Nephron progenitor cell (in vitro differentiated cells): Measurements from ENCODE around the gene PDILT.
"Not testable (repeated sequence)": the region's sequence is repeated elsewhere in the genome, so short reads cannot be mapped to it uniquely, and the experiment has no call there.

Experiments used
- DNase-seq: peaks from one replicate; pipeline ENCODE4 v3.0.0; 2021
- H3K27ac Mint-ChIP-seq: 2 replicates; pipeline ENCODE4 v1.8.0; 2021; ENCODE audit warnings: mild to moderate bottlenecking, moderate library complexity, mixed read lengths
- H3K27me3 Mint-ChIP-seq: 2 replicates; pipeline ENCODE4 v1.8.0; 2021; ENCODE audit warnings: mild to moderate bottlenecking, low read depth, mixed read lengths; ENCODE audit not compliant: poor library complexity
- H3K36me3 Mint-ChIP-seq: 2 replicates; pipeline ENCODE4 v1.8.0; 2021; ENCODE audit warnings: low read depth, mixed read lengths
- H3K4me1 Mint-ChIP-seq: 2 replicates; pipeline ENCODE4 v1.8.0; 2021; ENCODE audit warnings: mixed read lengths
- H3K4me3 Mint-ChIP-seq: 2 replicates; pipeline ENCODE4 v1.8.0; 2021; ENCODE audit warnings: mild to moderate bottlenecking, moderate library complexity, mixed read lengths
- H3K9me3 Mint-ChIP-seq: 2 replicates; pipeline ENCODE4 v1.8.0; 2021; ENCODE audit warnings: mild to moderate bottlenecking, moderate library complexity, mixed read lengths
- TF ChIP-seq, protein P1 (sequence below): fragments of 200-600 bp; sonication (generic); IDR thresholded peaks from 2 replicates; pipeline ENCODE4 v1.5.0; 2021; ENCODE audit warnings: antibody characterized with exemption

Gene PDILT, protein sequence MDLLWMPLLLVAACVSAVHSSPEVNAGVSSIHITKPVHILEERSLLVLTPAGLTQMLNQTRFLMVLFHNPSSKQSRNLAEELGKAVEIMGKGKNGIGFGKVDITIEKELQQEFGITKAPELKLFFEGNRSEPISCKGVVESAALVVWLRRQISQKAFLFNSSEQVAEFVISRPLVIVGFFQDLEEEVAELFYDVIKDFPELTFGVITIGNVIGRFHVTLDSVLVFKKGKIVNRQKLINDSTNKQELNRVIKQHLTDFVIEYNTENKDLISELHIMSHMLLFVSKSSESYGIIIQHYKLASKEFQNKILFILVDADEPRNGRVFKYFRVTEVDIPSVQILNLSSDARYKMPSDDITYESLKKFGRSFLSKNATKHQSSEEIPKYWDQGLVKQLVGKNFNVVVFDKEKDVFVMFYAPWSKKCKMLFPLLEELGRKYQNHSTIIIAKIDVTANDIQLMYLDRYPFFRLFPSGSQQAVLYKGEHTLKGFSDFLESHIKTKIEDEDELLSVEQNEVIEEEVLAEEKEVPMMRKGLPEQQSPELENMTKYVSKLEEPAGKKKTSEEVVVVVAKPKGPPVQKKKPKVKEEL

DNA sequence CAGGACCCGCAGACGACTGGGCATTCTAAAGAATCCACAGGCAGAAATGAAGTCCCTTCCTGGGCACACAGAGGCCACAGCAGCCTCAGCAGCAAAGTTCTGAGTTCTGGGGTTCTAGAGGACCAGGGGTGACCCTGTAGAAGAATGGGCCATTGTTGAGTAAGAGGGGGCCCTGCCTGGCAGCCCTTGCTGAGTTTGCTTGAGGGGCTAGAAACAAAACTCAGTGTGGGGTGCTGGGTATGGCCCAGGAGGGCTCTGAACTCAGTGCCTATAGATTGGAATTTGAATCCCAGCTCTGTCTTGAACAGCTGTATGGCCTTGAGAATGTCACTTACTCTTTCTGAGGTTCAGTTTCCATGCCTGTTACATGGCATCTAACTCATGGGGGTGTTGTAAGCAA is at the start of gene PDILT:
Gene PDILT (minus strand): TSS at position 101 of the 400 bp plus-strand sequence. CDS start 5,437 bp downstream, outside the sequence.
- peak within 1 kb of the TSS; percentile 50 for H3K27ac Mint-ChIP-seq
- DNase-seq: no peak
- peaks cover 17% of the 10 kb centered on the region for H3K4me1 Mint-ChIP-seq
- TF ChIP-seq, protein P1, sequence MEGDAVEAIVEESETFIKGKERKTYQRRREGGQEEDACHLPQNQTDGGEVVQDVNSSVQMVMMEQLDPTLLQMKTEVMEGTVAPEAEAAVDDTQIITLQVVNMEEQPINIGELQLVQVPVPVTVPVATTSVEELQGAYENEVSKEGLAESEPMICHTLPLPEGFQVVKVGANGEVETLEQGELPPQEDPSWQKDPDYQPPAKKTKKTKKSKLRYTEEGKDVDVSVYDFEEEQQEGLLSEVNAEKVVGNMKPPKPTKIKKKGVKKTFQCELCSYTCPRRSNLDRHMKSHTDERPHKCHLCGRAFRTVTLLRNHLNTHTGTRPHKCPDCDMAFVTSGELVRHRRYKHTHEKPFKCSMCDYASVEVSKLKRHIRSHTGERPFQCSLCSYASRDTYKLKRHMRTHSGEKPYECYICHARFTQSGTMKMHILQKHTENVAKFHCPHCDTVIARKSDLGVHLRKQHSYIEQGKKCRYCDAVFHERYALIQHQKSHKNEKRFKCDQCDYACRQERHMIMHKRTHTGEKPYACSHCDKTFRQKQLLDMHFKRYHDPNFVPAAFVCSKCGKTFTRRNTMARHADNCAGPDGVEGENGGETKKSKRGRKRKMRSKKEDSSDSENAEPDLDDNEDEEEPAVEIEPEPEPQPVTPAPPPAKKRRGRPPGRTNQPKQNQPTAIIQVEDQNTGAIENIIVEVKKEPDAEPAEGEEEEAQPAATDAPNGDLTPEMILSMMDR: no peak
- peaks cover 4% of the 10 kb centered on the region for H3K27me3 Mint-ChIP-seq
- H3K4me3 Mint-ChIP-seq: no peak within 1 kb of the TSS
- no peaks in the 10 kb centered on the region for H3K36me3 Mint-ChIP-seq
- H3K9me3 Mint-ChIP-seq: no peaks in the 10 kb centered on the region

DNA sequence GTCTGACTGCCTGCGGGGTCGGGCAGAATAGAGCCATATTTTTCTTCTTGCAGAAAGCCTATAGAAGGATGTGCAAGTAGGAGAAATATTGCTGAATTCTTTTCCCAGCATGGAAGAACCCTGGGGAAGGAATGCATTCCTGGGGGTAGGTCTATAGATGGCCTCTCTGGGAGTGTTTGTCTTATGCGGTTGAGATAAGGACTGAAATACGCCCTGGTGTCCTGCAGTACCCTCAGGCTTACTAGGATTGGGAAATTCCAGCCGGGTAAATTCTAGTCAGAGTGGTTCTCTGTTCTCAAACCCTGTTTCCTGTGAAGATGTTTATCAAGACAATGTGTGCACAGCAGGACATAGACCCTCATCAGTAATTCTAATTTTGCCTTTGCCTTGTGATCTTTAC is 49.1 kb upstream of the PDILT start:
- H3K36me3 Mint-ChIP-seq, H3K4me3 Mint-ChIP-seq, H3K27ac Mint-ChIP-seq, H3K27me3 Mint-ChIP-seq, H3K9me3 Mint-ChIP-seq, H3K4me1 Mint-ChIP-seq, DNase-seq: not testable (repeated sequence)

DNA sequence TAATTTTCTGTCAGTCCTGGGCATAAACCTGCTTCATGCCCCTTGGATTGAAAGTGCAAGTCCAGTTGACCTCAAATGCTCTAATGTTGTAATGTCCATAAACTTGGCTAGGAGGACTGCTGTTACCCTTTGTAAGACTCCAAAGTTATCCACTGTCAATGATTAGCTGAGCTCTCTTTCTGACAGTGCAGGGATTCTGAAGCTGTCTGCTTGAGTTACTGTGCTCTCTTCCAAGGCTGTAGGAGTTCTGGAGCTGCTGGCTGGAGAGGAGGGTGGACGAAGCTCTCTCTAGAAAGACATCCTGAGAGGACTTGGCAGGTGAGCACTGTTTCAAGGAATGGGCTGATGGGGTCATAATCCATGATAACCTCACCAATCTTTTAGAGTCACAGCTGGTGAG is 46.8 kb upstream of the PDILT start, which contains the start of gene ACSM2A:
Gene ACSM2A (plus strand): TSS at position 158 of the 400 bp plus-strand sequence. CDS start 8,594 bp downstream, outside the sequence.
- not testable (repeated sequence) for H3K27me3 Mint-ChIP-seq, H3K9me3 Mint-ChIP-seq, H3K4me3 Mint-ChIP-seq, H3K4me1 Mint-ChIP-seq, H3K27ac Mint-ChIP-seq, H3K36me3 Mint-ChIP-seq, DNase-seq

DNA sequence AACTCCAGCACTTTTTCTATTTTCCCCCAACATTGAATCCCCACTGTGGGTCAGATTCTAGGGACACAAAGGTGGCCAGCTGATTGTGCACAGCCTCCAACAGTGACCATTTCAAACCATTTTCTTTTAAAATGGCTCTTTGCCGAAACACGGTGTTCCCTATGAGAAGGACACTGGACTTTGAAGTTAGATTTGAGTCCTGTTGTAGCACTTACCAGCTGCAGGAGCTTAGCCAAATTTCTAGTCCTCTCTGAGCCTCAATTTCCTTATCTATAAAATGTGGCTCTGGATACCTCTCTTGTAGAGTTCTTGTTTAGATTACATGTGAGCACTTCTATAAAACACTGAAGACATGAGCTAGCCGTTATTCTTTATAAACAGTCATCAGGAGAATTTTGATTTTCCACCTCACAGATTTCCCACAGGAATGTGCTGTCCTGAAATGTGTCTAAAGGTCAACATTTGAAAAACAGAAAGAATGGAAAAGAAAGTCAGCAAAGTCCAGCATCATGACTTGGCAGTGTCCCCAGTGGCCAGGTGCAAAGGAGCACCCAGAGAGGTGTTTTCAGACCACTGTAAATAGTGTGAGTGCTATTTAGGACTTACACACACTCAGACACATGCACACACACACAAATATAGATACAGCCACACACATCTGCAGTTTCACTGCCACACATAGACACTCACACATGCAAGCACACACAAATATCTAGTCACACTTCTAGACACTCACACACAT is 42.3 kb upstream of the PDILT start:
- not testable (repeated sequence) for H3K9me3 Mint-ChIP-seq, H3K36me3 Mint-ChIP-seq, H3K4me3 Mint-ChIP-seq, DNase-seq, H3K27ac Mint-ChIP-seq, H3K27me3 Mint-ChIP-seq, H3K4me1 Mint-ChIP-seq

DNA sequence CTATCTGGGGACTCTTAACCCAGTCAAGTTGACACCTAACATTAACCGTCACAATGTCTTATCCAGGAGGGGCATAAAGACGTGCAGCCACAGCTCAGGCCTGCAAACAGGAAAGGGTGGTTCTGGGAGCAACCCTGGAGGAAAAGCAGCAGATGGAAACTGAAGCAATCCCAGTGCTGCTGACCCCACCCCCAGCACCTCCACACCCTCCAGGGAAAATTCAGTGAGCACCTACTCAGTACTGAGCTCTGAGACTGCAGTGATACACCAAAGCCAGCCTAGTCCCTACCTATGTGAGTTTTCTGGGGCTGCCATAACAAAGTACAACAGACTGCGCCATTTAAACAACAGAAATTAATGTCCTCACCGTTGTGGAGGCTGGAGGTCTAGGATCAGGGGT is 37.3 kb upstream of the PDILT start:
- not testable (repeated sequence) for H3K36me3 Mint-ChIP-seq, H3K27me3 Mint-ChIP-seq, H3K9me3 Mint-ChIP-seq, DNase-seq, H3K27ac Mint-ChIP-seq, H3K4me1 Mint-ChIP-seq, H3K4me3 Mint-ChIP-seq

DNA sequence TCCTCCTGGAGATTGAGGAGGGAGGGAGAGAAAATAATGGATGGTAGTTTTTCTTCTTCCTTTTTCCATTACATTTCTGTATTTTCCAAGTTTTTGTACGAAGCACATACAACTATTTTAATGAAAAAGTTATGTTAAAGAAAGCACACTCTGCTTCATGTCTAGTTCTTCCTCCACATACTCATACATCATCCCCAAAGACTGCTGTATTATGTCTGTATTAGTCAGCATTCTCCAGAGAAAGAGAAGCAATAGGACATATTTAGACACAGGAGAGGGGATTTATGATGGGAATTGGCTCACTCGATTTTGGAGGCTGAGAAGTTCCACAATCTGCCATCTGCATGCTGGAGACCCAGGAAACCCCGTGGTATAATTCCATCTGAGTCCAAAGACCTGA is 36.7 kb upstream of the PDILT start:
- TF ChIP-seq, protein P1: no peak
- Mint-ChIP-seq H3K4me3 (no peak overlapping the region), H3K27ac (no peak overlapping the region), H3K36me3 (no peaks in the 10 kb centered on the region), H3K27me3 (no peaks in the 10 kb centered on the region), H3K4me1 (no peaks in the 10 kb centered on the region), H3K9me3 (no peaks in the 10 kb centered on the region)
- no peak for DNase-seq

DNA sequence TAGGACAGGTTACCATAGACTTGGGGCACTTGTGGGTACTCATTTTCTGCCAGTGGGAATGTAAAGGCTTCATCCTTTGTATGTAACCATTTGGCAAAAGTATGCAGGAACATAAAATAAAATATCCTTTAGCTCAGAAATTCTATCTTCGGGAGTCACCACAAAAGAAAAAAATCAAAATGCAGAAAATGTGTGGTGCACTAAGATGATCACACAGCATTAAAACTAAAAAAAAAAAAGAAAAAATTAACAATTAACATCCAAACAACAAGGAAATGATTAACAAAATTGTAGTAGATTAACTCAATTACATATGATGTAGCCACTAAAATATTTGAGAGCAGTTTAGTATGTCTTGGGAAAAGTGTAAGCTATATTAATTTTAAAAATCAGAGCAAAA is 36.2 kb upstream of the PDILT start:
- not testable (repeated sequence) for H3K4me1 Mint-ChIP-seq, H3K27ac Mint-ChIP-seq, H3K9me3 Mint-ChIP-seq, H3K27me3 Mint-ChIP-seq, H3K36me3 Mint-ChIP-seq, H3K4me3 Mint-ChIP-seq, DNase-seq

DNA sequence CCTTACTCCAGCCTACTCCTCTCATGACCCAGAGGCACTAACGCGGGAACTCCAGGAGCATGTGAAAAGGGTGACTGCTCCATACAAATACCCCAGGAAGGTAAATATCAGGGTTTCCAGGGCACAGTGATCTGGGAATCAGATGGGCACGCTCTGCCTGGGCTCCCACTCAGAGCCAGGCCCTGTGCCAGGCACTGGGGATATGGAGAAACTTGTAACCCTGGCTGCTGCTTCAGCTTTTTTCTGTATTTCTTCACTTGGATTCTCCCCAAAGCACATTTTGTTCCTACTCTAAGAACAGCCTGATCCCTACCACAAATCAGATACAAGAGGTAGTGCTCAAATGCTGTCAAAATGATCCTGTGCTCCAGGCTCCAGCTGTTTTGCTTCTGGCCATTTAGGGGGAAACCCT is 35.3 kb upstream of the PDILT start:
- H3K9me3 Mint-ChIP-seq: not testable (repeated sequence)

DNA sequence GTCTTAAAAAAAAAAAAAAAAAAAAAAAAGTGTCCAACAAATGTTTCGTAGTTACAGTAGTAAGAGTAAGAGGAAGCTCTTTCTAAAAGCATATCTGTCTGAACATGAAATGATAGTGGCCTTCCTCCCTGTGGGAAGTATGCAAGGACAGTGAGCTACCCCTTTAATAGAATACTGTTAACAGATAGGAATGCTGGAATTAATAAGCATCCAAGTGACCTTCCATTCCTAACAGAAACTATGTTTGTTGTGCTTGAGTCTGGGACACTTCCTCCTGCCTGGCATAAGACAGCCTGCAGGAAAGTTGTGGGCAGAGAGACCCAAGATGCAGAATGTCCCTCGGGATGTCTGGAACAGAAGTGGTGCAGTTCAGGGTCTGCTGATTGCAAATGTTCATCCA is 34.4 kb upstream of the PDILT start:
- DNase-seq, H3K27ac Mint-ChIP-seq, H3K36me3 Mint-ChIP-seq, H3K9me3 Mint-ChIP-seq, H3K4me3 Mint-ChIP-seq, H3K4me1 Mint-ChIP-seq: not testable (repeated sequence)
- peaks cover 10% of the 10 kb centered on the region for H3K27me3 Mint-ChIP-seq

More for the DNA sequence above, 35.3 kb upstream of the PDILT start:
- H3K27ac Mint-ChIP-seq, H3K4me3 Mint-ChIP-seq, H3K4me1 Mint-ChIP-seq, DNase-seq, H3K36me3 Mint-ChIP-seq: not testable (repeated sequence)
- peaks cover 10% of the 10 kb centered on the region for H3K27me3 Mint-ChIP-seq
